Measurements from ENCODE around the gene CABLES1. TPM values are rescaled to one million over a fixed set of nuclear protein-coding genes. Genes with fewer than 3 reads are reported as not detected.
"Not testable (repeated sequence)": the region's sequence is repeated elsewhere in the genome, so short reads cannot be mapped to it uniquely, and the experiment has no call there.

CABLES1 gene
- total and polyA plus RNA-seq, 9 donors, result 3.7 to 8.6 (median 6.2) TPM

DNA sequence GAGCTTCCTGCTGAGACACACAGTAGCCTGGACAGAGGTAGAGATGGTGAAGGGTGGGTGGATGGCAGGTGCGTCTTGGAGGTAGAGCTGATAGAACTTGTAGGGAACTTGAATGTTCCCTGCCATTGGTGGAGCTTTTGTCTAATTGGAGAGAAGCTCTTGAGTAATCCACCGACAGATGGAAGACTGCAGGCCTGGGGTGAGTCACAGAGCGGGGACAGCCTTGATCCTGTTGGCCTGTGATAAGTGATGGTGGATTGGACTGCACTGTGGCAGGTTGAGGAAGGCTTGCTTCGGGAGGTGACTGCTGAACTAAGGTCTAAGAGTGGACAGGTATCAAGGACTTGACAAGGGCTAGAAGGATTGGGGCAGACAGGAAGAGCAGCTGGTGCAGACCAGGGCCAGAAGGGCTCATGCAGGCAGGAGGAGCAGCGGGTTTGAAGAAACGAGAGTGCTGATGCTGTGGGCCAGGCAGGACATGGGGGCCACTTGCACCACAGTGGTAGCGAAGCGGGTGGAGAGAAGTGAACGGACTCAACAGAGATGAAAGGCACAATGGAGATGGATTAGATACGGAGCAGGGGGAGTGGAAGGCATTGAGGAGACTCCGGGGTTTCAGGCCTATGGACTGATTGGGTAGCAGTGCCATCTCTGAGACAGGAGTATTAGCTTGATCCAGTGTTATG lies 16.3 kb downstream of the CABLES1 start:
- no peaks in the 10 kb centered on the region for H3K27me3 ChIP-seq (ENCODE audit: control insufficient read depth, insufficient read depth, low read length)
- no peak for DNase-seq
- H3K4me1 ChIP-seq (ENCODE audit: control insufficient read depth, insufficient read depth, low read length), result peaks cover 9% of the 10 kb centered on the region
- no peaks in the 10 kb centered on the region for H3K9me3 ChIP-seq (replicated peaks; ENCODE audit: control insufficient read depth, low read depth, low read length)
- 98% methylated on average over 11 of the region's 11 CpGs for WGBS (ENCODE audit: insufficient coverage)
- no peaks in the 10 kb centered on the region for H3K36me3 ChIP-seq (ENCODE audit: control insufficient read depth, insufficient read depth, low read length)
- no peak overlapping the region for H3K27ac ChIP-seq (ENCODE audit: low read length)
- H3K4me3 ChIP-seq (ENCODE audit: low read length), result no peak overlapping the region

DNA sequence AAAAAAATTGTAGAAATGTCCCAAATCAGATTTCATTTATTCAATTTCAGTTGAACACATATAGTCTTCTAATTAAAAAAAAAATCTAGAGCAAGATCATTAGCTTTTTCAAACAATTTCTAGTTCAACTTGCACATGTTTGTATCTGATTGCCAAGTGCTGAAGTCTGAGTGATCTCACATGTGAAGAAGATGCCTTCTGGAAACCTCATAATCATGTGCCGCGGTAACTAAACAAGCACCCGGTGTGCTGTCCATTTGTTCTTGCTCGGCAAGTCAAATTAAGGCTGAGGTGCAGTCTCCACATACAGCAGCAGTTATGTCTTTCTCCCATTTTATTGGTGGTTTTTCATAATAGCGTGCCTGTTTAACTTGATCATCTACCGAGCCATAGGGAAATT lies 18.7 kb downstream of the CABLES1 start:
- DNase-seq, result peak; percentile 51
- Histone ChIP-seq H3K27ac (ENCODE audit: low read length) (no peak overlapping the region), H3K36me3 (ENCODE audit: control insufficient read depth, insufficient read depth, low read length) (no peaks in the 10 kb centered on the region), H3K4me3 (ENCODE audit: low read length) (no peak overlapping the region), H3K27me3 (ENCODE audit: control insufficient read depth, insufficient read depth, low read length) (no peaks in the 10 kb centered on the region), H3K9me3 (replicated peaks; ENCODE audit: control insufficient read depth, low read depth, low read length) (no peaks in the 10 kb centered on the region), H3K4me1 (ENCODE audit: control insufficient read depth, insufficient read depth, low read length) (peaks cover 9% of the 10 kb centered on the region)
- 33% methylated on average over 4 of the region's 6 CpGs for WGBS (ENCODE audit: insufficient coverage)

DNA sequence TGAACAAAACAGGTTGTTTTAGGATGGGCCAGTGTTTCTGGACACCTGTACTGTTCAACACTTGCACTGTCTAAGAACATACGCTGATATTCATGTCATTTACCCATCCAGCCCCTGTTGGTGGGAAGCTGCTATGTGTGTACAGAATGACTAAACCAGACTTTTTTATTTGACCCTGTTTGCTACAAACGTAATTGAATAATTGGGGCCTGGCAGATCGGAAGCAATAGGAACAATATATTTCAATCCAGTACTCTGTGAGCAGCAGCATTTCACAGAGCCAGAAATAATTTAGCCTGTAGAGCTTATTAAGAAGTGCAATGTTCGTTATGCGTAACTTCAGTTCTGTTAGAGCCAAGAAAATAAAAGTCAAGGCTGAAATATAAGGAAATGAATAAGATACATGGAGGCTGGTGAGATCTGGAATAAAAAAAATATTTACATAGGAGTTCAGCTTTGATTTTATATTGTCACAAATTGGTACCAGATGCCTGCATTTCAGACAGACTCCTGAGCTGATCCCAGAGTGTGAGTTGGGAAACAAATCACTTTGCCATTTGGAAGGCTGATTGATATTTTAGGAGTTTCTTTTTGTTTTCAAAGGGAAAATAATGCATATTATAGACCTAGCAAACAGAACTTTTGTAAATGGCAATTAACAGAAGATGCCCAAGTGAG lies 19.7 kb downstream of the CABLES1 start:
- Histone ChIP-seq H3K36me3 (ENCODE audit: control insufficient read depth, insufficient read depth, low read length) (no peaks in the 10 kb centered on the region), H3K4me3 (ENCODE audit: low read length) (no peak overlapping the region), H3K4me1 (ENCODE audit: control insufficient read depth, insufficient read depth, low read length) (peaks cover 9% of the 10 kb centered on the region), H3K27me3 (ENCODE audit: control insufficient read depth, insufficient read depth, low read length) (no peaks in the 10 kb centered on the region), H3K27ac (ENCODE audit: low read length) (no peak overlapping the region), H3K9me3 (replicated peaks; ENCODE audit: control insufficient read depth, low read depth, low read length) (no peaks in the 10 kb centered on the region)
- peak; percentile 75 for DNase-seq
- no CpG with 5 or more reads among the region's 5 CpGs for WGBS (ENCODE audit: insufficient coverage)

DNA sequence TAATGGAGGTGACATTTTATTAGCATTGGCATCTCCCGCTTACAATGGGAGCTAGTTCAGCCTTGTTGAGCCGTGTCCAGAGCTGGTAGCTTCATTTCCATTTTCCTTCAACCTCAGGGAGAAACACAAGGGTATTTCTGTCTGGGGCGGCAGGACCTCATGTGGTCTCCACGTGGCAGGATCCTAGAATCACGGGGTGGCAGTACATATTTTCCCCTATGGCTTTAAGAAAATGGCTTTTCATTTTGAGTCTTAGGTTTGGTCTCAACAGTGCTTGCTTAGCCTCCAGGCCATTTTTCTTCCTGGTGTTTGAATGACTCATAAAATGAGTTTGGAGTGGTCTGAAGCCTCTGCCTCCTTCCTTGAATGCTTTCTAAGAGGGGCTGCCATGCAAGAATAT lies 20.3 kb downstream of the CABLES1 start:
- Histone ChIP-seq H3K27ac (ENCODE audit: low read length) (no peak overlapping the region), H3K9me3 (replicated peaks; ENCODE audit: control insufficient read depth, low read depth, low read length) (no peaks in the 10 kb centered on the region), H3K36me3 (ENCODE audit: control insufficient read depth, insufficient read depth, low read length) (no peaks in the 10 kb centered on the region), H3K4me3 (ENCODE audit: low read length) (no peak overlapping the region), H3K4me1 (ENCODE audit: control insufficient read depth, insufficient read depth, low read length) (peaks cover 9% of the 10 kb centered on the region), H3K27me3 (ENCODE audit: control insufficient read depth, insufficient read depth, low read length) (no peaks in the 10 kb centered on the region)
- DNase-seq, result peak; percentile 46
- 32% methylated on average over 4 of the region's 5 CpGs for WGBS (ENCODE audit: insufficient coverage)

DNA sequence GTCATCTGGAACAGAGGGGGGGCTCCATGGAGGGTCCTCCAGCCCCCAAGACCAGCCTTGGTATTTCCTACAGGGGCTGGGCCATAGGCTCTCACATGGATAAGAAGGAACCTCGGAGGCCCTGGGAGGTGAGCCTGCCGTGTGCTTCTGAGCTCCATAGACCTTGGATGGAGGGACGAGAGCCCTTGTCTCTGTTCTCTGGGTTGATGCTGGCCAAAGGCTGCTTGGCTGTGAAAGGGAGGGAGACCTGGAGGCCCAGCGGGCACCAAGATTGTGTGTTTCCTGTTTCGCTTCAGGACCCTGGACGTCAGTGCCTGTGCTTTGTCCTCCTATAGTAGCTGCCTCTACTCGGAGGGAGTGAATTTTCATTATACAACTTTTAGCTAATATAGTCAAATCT lies 20.8 kb downstream of the CABLES1 start:
- Histone ChIP-seq H3K36me3 (ENCODE audit: control insufficient read depth, insufficient read depth, low read length) (no peaks in the 10 kb centered on the region), H3K4me1 (ENCODE audit: control insufficient read depth, insufficient read depth, low read length) (peaks cover 9% of the 10 kb centered on the region), H3K27ac (ENCODE audit: low read length) (no peak overlapping the region), H3K9me3 (replicated peaks; ENCODE audit: control insufficient read depth, low read depth, low read length) (no peaks in the 10 kb centered on the region), H3K27me3 (ENCODE audit: control insufficient read depth, insufficient read depth, low read length) (no peaks in the 10 kb centered on the region), H3K4me3 (ENCODE audit: low read length) (no peak overlapping the region)
- DNase-seq, result no peak
- WGBS (ENCODE audit: insufficient coverage), result 60% methylated on average over 3 of the region's 7 CpGs

DNA sequence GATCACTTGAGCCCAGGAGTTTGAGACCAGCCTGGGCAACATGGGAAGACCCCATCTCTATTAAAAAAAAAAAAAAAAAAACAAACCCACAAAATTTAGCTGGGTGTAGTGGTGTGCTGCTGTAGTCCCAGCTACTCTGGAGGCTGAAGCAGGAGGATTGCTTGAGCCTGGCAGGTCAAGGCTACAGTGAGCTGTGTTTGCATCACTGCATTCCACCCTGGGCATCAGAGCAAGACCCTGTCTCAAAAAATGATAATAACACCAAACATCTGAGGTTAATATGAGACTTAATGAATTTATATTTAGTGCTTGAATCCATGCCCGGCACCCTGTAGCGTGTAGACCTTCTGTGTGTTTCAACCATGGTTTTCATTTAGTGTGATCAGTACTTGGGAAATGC lies 22.8 kb downstream of the CABLES1 start:
- H3K9me3 ChIP-seq (replicated peaks; ENCODE audit: control insufficient read depth, low read depth, low read length), result no peaks in the 10 kb centered on the region
- no peak overlapping the region for H3K27ac ChIP-seq (ENCODE audit: low read length)
- H3K4me3 ChIP-seq (ENCODE audit: low read length), result no peak overlapping the region
- peaks cover 3% of the 10 kb centered on the region for H3K36me3 ChIP-seq (ENCODE audit: control insufficient read depth, insufficient read depth, low read length)
- DNase-seq, result no peak
- 60% methylated on average over 1 of the region's 2 CpGs for WGBS (ENCODE audit: insufficient coverage)
- H3K27me3 ChIP-seq (ENCODE audit: control insufficient read depth, insufficient read depth, low read length), result no peaks in the 10 kb centered on the region
- peaks cover 9% of the 10 kb centered on the region for H3K4me1 ChIP-seq (ENCODE audit: control insufficient read depth, insufficient read depth, low read length)

DNA sequence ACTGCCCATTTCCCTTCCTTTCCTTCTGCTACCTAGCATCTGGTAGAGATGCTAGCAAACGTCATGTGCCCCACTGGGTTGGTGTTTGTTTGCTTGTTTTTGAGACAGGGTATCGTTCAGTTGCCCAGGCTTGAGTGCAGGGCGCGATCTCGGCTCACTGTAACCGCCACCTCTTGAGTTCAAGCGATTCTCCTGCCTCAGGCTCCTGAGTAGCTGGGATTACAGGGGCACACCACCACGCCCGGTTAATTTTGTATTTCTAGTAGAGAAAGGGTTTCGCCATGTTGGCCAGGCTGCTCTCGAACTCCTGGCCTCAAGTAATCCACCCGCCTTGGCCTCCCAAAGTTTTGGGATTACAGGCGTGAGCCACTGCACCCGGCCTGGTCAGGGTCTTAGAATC lies 23.6 kb downstream of the CABLES1 start:
- not testable (repeated sequence) for H3K27ac ChIP-seq (ENCODE audit: low read length); H3K36me3 ChIP-seq (ENCODE audit: control insufficient read depth, insufficient read depth, low read length); H3K27me3 ChIP-seq (ENCODE audit: control insufficient read depth, insufficient read depth, low read length); H3K4me1 ChIP-seq (ENCODE audit: control insufficient read depth, insufficient read depth, low read length); DNase-seq; H3K4me3 ChIP-seq (ENCODE audit: low read length); H3K9me3 ChIP-seq (replicated peaks; ENCODE audit: control insufficient read depth, low read depth, low read length)
- WGBS (ENCODE audit: insufficient coverage), result 90% methylated on average over 8 of the region's 14 CpGs

- DNase-seq, result no peak
- H3K27me3 ChIP-seq (ENCODE audit: control insufficient read depth, insufficient read depth, low read length), result no peaks in the 10 kb centered on the region
- peaks cover 9% of the 10 kb centered on the region for H3K4me1 ChIP-seq (ENCODE audit: control insufficient read depth, insufficient read depth, low read length)
- H3K9me3 ChIP-seq (replicated peaks; ENCODE audit: control insufficient read depth, low read depth, low read length), result no peaks in the 10 kb centered on the region
- WGBS (ENCODE audit: insufficient coverage), result no CpG with 5 or more reads among the region's 7 CpGs
- H3K36me3 ChIP-seq (ENCODE audit: control insufficient read depth, insufficient read depth, low read length), result peaks cover 3% of the 10 kb centered on the region
- H3K4me3 ChIP-seq (ENCODE audit: low read length), result no peak overlapping the region
- no peak overlapping the region for H3K27ac ChIP-seq (ENCODE audit: low read length)
Measured at GRCh38 chr18:23159344-23159743, 24.1 kb downstream of the CABLES1 start.

GRCh38 chr18:23162473-23162872 lies 27.2 kb downstream of the CABLES1 start:
- no peak overlapping the region for H3K4me3 ChIP-seq (ENCODE audit: low read length)
- DNase-seq, result no peak
- 76% methylated on average over 6 of the region's 6 CpGs for WGBS (ENCODE audit: insufficient coverage)
- no peaks in the 10 kb centered on the region for H3K9me3 ChIP-seq (replicated peaks; ENCODE audit: control insufficient read depth, low read depth, low read length)
- no peaks in the 10 kb centered on the region for H3K27me3 ChIP-seq (ENCODE audit: control insufficient read depth, insufficient read depth, low read length)
- H3K27ac ChIP-seq (ENCODE audit: low read length), result no peak overlapping the region
- H3K36me3 ChIP-seq (ENCODE audit: control insufficient read depth, insufficient read depth, low read length), result peaks cover 3% of the 10 kb centered on the region
- peaks cover 3% of the 10 kb centered on the region for H3K4me1 ChIP-seq (ENCODE audit: control insufficient read depth, insufficient read depth, low read length)

DNA sequence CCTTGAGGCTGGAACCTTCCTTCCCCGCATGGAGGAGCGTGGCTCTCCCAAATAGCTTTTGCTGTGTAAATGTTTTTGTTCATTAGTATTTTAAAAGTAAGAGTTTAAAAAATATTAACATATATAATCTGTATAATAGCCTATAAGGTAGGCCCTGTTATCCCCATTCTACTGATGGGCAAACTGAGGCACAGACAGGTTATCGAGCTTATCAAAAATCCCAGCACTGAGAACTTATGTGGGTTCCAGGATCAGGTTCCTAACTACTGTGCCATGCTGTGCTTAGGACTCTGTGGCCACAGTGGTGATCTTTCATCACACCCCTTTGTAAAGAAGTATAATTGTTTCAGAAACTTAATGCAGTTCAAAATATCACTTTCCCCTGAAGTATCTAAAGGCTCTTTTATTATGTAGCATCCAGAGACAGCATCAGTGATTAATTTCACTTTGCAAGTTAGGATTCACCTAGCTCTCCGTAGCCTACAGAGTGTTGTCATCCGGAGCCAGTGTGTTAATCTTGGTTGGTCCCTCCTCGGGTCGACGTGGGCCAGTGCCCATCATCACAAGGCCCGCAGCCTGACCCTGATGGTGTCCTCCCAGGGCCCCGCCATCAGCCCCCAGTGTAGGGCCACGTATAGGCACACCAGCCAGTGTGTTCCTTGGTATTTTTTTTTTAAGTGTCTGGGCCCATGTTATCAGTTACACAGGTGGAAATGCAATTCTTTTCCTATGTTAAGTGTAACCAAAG lies 28.7 kb downstream of the CABLES1 start:
- 74% methylated on average over 6 of the region's 11 CpGs for WGBS (ENCODE audit: insufficient coverage)
- peaks cover 3% of the 10 kb centered on the region for H3K36me3 ChIP-seq (ENCODE audit: control insufficient read depth, insufficient read depth, low read length)
- no peak overlapping the region for H3K4me3 ChIP-seq (ENCODE audit: low read length)
- peaks cover 3% of the 10 kb centered on the region for H3K4me1 ChIP-seq (ENCODE audit: control insufficient read depth, insufficient read depth, low read length)
- H3K27me3 ChIP-seq (ENCODE audit: control insufficient read depth, insufficient read depth, low read length), result no peaks in the 10 kb centered on the region
- no peak overlapping the region for H3K27ac ChIP-seq (ENCODE audit: low read length)
- no peaks in the 10 kb centered on the region for H3K9me3 ChIP-seq (replicated peaks; ENCODE audit: control insufficient read depth, low read depth, low read length)
- no peak for DNase-seq

Data from muscle of leg (tissue), 11 donors.